Measurements from ENCODE around the gene KLHL4.

DNA sequence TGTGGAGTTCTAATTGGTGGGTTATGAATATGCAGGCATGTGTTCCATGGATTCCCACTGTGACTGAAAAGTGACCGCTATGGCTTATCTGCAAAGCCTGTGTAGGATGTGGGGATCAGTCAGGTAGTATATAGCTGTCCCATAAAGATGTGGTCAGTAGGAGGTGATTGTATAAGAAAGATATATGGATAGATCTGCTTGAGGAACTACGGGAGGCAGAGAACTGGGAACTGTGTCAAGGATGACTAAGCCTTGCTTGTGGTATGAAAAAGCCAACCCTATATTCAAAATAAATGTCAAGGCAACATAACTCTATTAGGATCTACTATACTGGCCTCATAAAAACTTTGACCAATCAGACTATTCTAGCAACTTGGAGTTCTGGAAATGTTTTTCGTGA lies 185.2 kb downstream of the KLHL4 start:
- TF ChIP-seq NR2C2 (IDR thresholded peaks at IDR 0.05; ENCODE audit: borderline replicate concordance, control insufficient read depth, insufficient read length, low read depth) (no peak), MTA2 (IDR thresholded peaks at IDR 0.05; ENCODE audit: low read depth) (no peak), POLR2A (IDR thresholded peaks at IDR 0.05; ENCODE audit: low read depth, low read length) (no peak), HDAC6 (IDR thresholded peaks at IDR 0.05; ENCODE audit: unreplicated experiment) (no peak), POLR2AphosphoS5 (IDR thresholded peaks at IDR 0.05; ENCODE audit: low read length) (no peak), DPF2 (IDR thresholded peaks at IDR 0.05) (no peak), FOXM1 (IDR thresholded peaks at IDR 0.05; ENCODE audit: low read depth, low read length) (no peak), EZH2 (IDR thresholded peaks at IDR 0.05; ENCODE audit: borderline replicate concordance, control insufficient read depth, low read depth, low read length) (no peak), TAF1 (IDR thresholded peaks at IDR 0.05; ENCODE audit: borderline replicate concordance, low read depth, low read length) (no peak), PML (IDR thresholded peaks at IDR 0.05; ENCODE audit: low read length) (no peak), ETV6 (conservative IDR thresholded peaks at IDR 0.05 in 1 of 2, IDR thresholded peaks at IDR 0.05 in 1 of 2; ENCODE audit: borderline replicate concordance in 1 of 2, low read depth in 1 of 2) (no peak)
- TF ChIP-seq, protein P1, sequence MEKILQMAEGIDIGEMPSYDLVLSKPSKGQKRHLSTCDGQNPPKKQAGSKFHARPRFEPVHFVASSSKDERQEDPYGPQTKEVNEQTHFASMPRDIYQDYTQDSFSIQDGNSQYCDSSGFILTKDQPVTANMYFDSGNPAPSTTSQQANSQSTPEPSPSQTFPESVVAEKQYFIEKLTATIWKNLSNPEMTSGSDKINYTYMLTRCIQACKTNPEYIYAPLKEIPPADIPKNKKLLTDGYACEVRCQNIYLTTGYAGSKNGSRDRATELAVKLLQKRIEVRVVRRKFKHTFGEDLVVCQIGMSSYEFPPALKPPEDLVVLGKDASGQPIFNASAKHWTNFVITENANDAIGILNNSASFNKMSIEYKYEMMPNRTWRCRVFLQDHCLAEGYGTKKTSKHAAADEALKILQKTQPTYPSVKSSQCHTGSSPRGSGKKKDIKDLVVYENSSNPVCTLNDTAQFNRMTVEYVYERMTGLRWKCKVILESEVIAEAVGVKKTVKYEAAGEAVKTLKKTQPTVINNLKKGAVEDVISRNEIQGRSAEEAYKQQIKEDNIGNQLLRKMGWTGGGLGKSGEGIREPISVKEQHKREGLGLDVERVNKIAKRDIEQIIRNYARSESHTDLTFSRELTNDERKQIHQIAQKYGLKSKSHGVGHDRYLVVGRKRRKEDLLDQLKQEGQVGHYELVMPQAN (conservative IDR thresholded peaks at IDR 0.05) = no peak
